ENCODE measurements around the gene AFF4.

Gene AFF4

GRCh38 chr5:132877938-132878337, 85.5 kb downstream of the AFF4 start:
- no peak for DNase-seq
- H3K27me3 Mint-ChIP-seq = no peaks in the 10 kb centered on the region
- H3K9me3 Mint-ChIP-seq = no peaks in the 10 kb centered on the region
- H3K27ac Mint-ChIP-seq = no peak overlapping the region
- no peak for ATAC-seq
- H3K4me1 Mint-ChIP-seq = no peaks in the 10 kb centered on the region
- H3K4me3 Mint-ChIP-seq = no peak overlapping the region

- ATAC-seq (no peak), DNase-seq (no peak)
- no peaks in the 10 kb centered on the region for H3K9me3 Mint-ChIP-seq
- H3K27ac Mint-ChIP-seq = no peak overlapping the region
- no peak overlapping the region for H3K4me3 Mint-ChIP-seq
- no peaks in the 10 kb centered on the region for H3K4me1 Mint-ChIP-seq
- H3K27me3 Mint-ChIP-seq = no peaks in the 10 kb centered on the region
Measured at GRCh38 chr5:132877466-132877865, 86.0 kb downstream of the AFF4 start.

- Mint-ChIP-seq H3K27ac (no peak overlapping the region), H3K4me3 (no peak overlapping the region), H3K4me1 (no peaks in the 10 kb centered on the region), H3K9me3 (no peaks in the 10 kb centered on the region), H3K27me3 (no peaks in the 10 kb centered on the region)
- ATAC-seq (no peak), DNase-seq (no peak)
Measured at GRCh38 chr5:132876020-132876759, 87.2 kb downstream of the AFF4 start.

- ATAC-seq (no peak), DNase-seq (no peak)
- Mint-ChIP-seq H3K9me3 (no peaks in the 10 kb centered on the region), H3K27ac (no peak overlapping the region), H3K4me3 (no peak overlapping the region), H3K27me3 (no peaks in the 10 kb centered on the region), H3K4me1 (peaks cover 8% of the 10 kb centered on the region)
Measured at GRCh38 chr5:132873930-132874271, 89.5 kb downstream of the AFF4 start.

GRCh38 chr5:132873119-132873929, 90.1 kb downstream of the AFF4 start, which contains the start of gene LEAP2:
LEAP2 (plus strand) TSS chr5:132873668; CDS start chr5:132873695, 27 bp downstream.
- peaks cover 14% of the 10 kb centered on the region for H3K4me1 Mint-ChIP-seq
- no peaks in the 10 kb centered on the region for H3K27me3 Mint-ChIP-seq
- peak within 1 kb of the TSS in 1 of 2 donors; percentile 9 for H3K27ac Mint-ChIP-seq
- DNase-seq (no peak), ATAC-seq (no peak)
- H3K4me3 Mint-ChIP-seq = no peak within 1 kb of the TSS
- H3K9me3 Mint-ChIP-seq = no peaks in the 10 kb centered on the region

GRCh38 chr5:132872788-132873118, 90.7 kb downstream of the AFF4 start:
- H3K4me3 Mint-ChIP-seq = no peak overlapping the region
- peaks cover 20% of the 10 kb centered on the region for H3K4me1 Mint-ChIP-seq
- no peaks in the 10 kb centered on the region for H3K27me3 Mint-ChIP-seq
- DNase-seq (no peak), ATAC-seq (no peak)
- H3K27ac Mint-ChIP-seq = peak overlapping the region in 1 of 2 donors; percentile 9
- no peaks in the 10 kb centered on the region for H3K9me3 Mint-ChIP-seq

GRCh38 chr5:132871459-132872284, 91.8 kb downstream of the AFF4 start:
- no peak overlapping the region for H3K27ac Mint-ChIP-seq
- H3K9me3 Mint-ChIP-seq = no peaks in the 10 kb centered on the region
- DNase-seq (no peak), ATAC-seq (no peak)
- H3K4me3 Mint-ChIP-seq = no peak overlapping the region
- H3K4me1 Mint-ChIP-seq = peaks cover 28% of the 10 kb centered on the region
- no peaks in the 10 kb centered on the region for H3K27me3 Mint-ChIP-seq

- Mint-ChIP-seq H3K4me1 (peaks cover 33% of the 10 kb centered on the region), H3K27me3 (no peaks in the 10 kb centered on the region), H3K4me3 (no peak overlapping the region), H3K9me3 (no peaks in the 10 kb centered on the region), H3K27ac (peak overlapping the region in 1 of 2 donors; percentile 33)
- ATAC-seq (no peak), DNase-seq (no peak)
Measured at GRCh38 chr5:132870801-132871200, 92.6 kb downstream of the AFF4 start.

GRCh38 chr5:132868754-132869153, 94.7 kb downstream of the AFF4 start:
- ATAC-seq (no peak), DNase-seq (no peak)
- Mint-ChIP-seq H3K4me3 (no peak overlapping the region), H3K4me1 (peaks cover 41% of the 10 kb centered on the region), H3K27me3 (no peaks in the 10 kb centered on the region), H3K27ac (peak overlapping the region in 1 of 2 donors; percentile 43), H3K9me3 (no peaks in the 10 kb centered on the region)

GRCh38 chr5:132867046-132867451, 96.4 kb downstream of the AFF4 start:
- no peak for ATAC-seq
- peak overlapping the region; percentile 97 to 98 for H3K4me3 Mint-ChIP-seq
- H3K4me1 Mint-ChIP-seq = peaks cover 41% of the 10 kb centered on the region
- H3K27ac Mint-ChIP-seq = peak overlapping the region; percentile 99
- no peaks in the 10 kb centered on the region for H3K27me3 Mint-ChIP-seq
- DNase-seq = no peak
- H3K9me3 Mint-ChIP-seq = no peaks in the 10 kb centered on the region

- Mint-ChIP-seq H3K27ac (peak within 1 kb of the TSS; percentile 99), H3K4me1 (peaks cover 41% of the 10 kb centered on the region), H3K4me3 (peak within 1 kb of the TSS; percentile 97 to 98), H3K9me3 (no peaks in the 10 kb centered on the region), H3K27me3 (no peaks in the 10 kb centered on the region)
- peak; percentile 88 to 96 for DNase-seq
- ATAC-seq = peak; percentile 99
Measured at GRCh38 chr5:132866342-132867045, 96.9 kb downstream of the AFF4 start, which contains the start of the genes GDF9 and UQCRQ. GDF9 (minus strand) TSS chr5:132866469; CDS start chr5:132864533, 1,936 bp downstream. UQCRQ (plus strand) TSS chr5:132866642; CDS start chr5:132866882, 240 bp downstream.

- H3K27ac Mint-ChIP-seq = peak overlapping the region; percentile 99
Measured at GRCh38 chr5:132865668-132866341, 97.6 kb downstream of the AFF4 start.

GRCh38 chr5:132860742-132861141, 102.7 kb downstream of the AFF4 start:
- Mint-ChIP-seq H3K4me1 (peaks cover 7% of the 10 kb centered on the region), H3K27me3 (no peaks in the 10 kb centered on the region), H3K4me3 (no peak overlapping the region), H3K9me3 (no peaks in the 10 kb centered on the region), H3K27ac (no peak overlapping the region)
- no peak for DNase-seq
- no peak for ATAC-seq

More at GRCh38 chr5:132865668-132866341, 97.6 kb downstream of the AFF4 start:
- DNase-seq (no peak), ATAC-seq (peak; percentile 64)
- no peaks in the 10 kb centered on the region for H3K27me3 Mint-ChIP-seq
- H3K4me1 Mint-ChIP-seq = peaks cover 41% of the 10 kb centered on the region
- H3K9me3 Mint-ChIP-seq = no peaks in the 10 kb centered on the region
- H3K4me3 Mint-ChIP-seq = peak overlapping the region; percentile 97 to 98

- ATAC-seq (no peak), DNase-seq (no peak)
- no peak overlapping the region for H3K27ac Mint-ChIP-seq
- H3K4me3 Mint-ChIP-seq = no peak overlapping the region
- H3K27me3 Mint-ChIP-seq = no peaks in the 10 kb centered on the region
- no peaks in the 10 kb centered on the region for H3K4me1 Mint-ChIP-seq
- no peaks in the 10 kb centered on the region for H3K9me3 Mint-ChIP-seq
Measured at GRCh38 chr5:132859889-132860437, 103.5 kb downstream of the AFF4 start.
